ENCODE measurements around the gene PGAM5. TPM values are rescaled to one million over a fixed set of nuclear protein-coding genes. Genes with fewer than 3 reads are reported as not detected.
"Not testable (repeated sequence)": the region's sequence is repeated elsewhere in the genome, so short reads cannot be mapped to it uniquely, and the experiment has no call there.

PGAM5 gene
- total and polyA plus RNA-seq, 7 donors: 9.6 to 37.1 (median 23.5) TPM

DNA sequence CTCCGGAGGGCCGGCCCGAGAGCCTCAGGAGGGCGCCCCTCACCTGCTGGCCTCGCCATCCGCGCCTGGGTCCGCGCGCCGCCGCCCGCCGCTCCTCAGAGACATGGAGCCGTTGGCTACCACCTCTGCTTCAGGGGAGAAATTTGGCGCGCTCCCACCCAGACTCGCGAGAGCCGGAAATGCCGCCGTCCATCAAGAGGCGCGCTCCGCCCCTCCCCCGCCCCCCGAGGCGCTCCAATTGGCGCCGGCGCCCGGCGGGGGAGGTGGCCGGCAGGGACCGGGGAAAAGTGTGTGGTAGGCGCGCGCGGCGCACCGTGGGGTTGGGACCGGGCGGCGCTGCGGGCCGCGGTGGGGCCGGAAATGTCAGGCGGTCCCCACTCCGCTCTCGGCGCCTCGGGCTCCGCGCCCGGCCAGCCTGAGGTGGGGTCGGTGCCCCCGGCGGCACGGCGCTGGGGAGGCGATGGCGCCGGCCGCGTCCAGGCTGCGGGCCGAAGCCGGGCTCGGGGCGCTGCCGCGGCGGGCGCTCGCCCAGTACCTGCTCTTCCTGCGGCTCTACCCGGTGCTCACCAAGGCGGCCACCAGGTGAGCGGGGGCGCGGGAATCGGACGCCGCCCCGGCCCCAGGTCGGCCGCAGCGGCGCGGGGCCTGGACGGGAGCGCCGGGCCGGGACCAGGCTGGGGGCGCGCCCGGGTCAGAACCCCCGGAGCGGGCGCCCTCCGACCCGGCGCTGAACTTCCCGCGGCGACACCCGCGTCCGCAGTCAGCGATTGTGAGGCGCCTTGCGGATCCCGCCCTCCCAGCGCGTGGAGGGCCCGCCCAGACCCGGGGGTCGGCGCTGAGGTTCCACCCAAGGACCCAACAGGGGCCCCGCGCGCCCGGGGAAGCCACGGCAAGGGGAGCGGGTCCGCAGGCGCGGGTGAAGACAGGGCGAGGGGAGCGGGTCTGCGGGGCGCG lies 23.2 kb upstream of the PGAM5 start, which contains the start of the genes POLE and PXMP2:
POLE (minus strand) TSS at position 132 of the 954 bp plus-strand sequence; CDS start at position 105, 27 bp downstream.
PXMP2 (plus strand) TSS at position 377 of the 954 bp plus-strand sequence; CDS start at position 461, 84 bp downstream.
- Histone ChIP-seq H3K4me1 (peaks cover 0 to 26% (median 15%) of the 10 kb centered on the region in 4 donors), H3K27ac (peak within 1 kb of the TSS; percentile 67 to 75 (median 70)), H3K36me3 (peaks cover 0 to 4% (median 0%) of the 10 kb centered on the region in 4 donors), H3K4me3 (peak within 1 kb of the TSS; percentile 76 to 95 (median 92)), H3K27me3 (no peaks in the 10 kb centered on the region), H3K9me3 (no peaks in the 10 kb centered on the region)
- TF ChIP-seq POLR2AphosphoS5 (IDR thresholded peaks at IDR 0.05): peak; percentile 21 to 64 (median 52)
- no peak for TF ChIP-seq EP300 (IDR thresholded peaks at IDR 0.05)
- peak; percentile 98 for DNase-seq
- intact Hi-C loops (cut with DNase I): loop anchor here (1.0 to 10.0 kb wide), 2 partner anchors 23 to 217 kb away; partner anchors contain the start of gene PGAM5
- WGBS, 2 donors: 0% methylated on average over 134 of the region's 134 CpGs

DNA sequence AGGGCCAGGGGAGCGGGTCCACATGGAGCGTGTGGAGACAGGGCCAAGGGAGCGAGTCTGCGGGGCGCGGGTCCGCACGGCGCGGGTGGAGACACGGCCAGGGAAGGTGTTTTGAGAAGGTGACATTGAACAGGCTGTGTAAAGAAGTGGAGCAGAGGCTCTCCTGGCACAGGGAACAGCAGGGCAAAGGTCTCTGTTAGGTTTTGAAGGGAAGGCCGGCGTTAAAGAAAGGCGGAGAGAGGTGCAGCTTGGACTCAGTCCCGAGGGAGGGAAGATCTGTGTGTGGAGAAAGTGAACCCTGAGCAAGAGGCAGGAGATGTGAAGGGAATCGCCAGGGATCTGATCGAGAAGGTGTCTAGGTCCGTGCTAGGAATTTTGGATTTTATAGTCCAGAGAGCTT lies 21.4 kb upstream of the PGAM5 start:
- no peak overlapping the region for H3K27ac ChIP-seq
- TF ChIP-seq CTCF (IDR thresholded peaks at IDR 0.05): no peak
- TF ChIP-seq POLR2A (IDR thresholded peaks at IDR 0.05): no peak
- TF ChIP-seq POLR2AphosphoS5 (IDR thresholded peaks at IDR 0.05): no peak
- TF ChIP-seq EP300 (IDR thresholded peaks at IDR 0.05): no peak
- intact Hi-C loops (cut with DNase I): loop anchor here (10.0 kb wide), 1 partner anchor 216 kb away; no protein-coding TSS in a partner anchor
- peaks cover 0 to 4% (median 0%) of the 10 kb centered on the region in 4 donors for H3K36me3 ChIP-seq
- no peak overlapping the region for H3K4me3 ChIP-seq
- H3K4me1 ChIP-seq: peaks cover 0 to 26% (median 15%) of the 10 kb centered on the region in 4 donors
- H3K27me3 ChIP-seq: no peaks in the 10 kb centered on the region
- WGBS, 2 donors: 15 to 67% methylated on average over 18 of the region's 18 CpGs
- DNase-seq: no peak
- H3K9me3 ChIP-seq: no peaks in the 10 kb centered on the region

GRCh38 chr12:132690112-132690511 lies 20.5 kb upstream of the PGAM5 start:
- H3K4me1 ChIP-seq: peaks cover 0 to 26% (median 15%) of the 10 kb centered on the region in 4 donors
- TF ChIP-seq EP300 (IDR thresholded peaks at IDR 0.05) (no peak), POLR2AphosphoS5 (IDR thresholded peaks at IDR 0.05) (no peak), CTCF (IDR thresholded peaks at IDR 0.05) (no peak), POLR2A (IDR thresholded peaks at IDR 0.05) (no peak)
- 86 to 94% methylated on average over 9 of the region's 9 CpGs for WGBS, 2 donors
- no peak overlapping the region for H3K27ac ChIP-seq
- H3K4me3 ChIP-seq: no peak overlapping the region
- no peaks in the 10 kb centered on the region for H3K9me3 ChIP-seq
- intact Hi-C loops (cut with DNase I): no loop called here
- peaks cover 0 to 4% (median 0%) of the 10 kb centered on the region in 4 donors for H3K36me3 ChIP-seq
- no peak for DNase-seq
- no peaks in the 10 kb centered on the region for H3K27me3 ChIP-seq

DNA sequence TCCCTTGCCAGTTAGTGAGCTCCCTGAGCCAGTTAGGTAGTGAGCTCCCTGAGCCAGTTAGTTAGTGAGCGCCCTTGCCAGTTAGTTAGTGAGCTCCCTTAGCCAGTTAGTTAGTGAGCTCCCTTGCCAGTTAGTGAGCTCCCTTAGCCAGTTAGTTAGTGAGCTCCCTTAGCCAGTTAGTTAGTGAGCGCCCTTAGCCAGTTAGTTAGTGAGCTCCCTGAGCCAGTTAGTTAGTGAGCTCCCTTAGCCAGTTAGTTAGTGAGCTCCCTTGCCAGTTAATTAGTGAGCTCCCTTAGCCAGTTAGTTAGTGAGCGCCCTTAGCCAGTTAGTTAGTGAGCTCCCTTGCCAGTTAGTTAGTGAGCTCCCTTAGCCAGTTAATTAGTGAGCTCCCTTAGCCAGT lies 18.6 kb upstream of the PGAM5 start:
- not testable (repeated sequence) for DNase-seq, H3K4me3 ChIP-seq

GRCh38 chr12:132694888-132695287 lies 15.8 kb upstream of the PGAM5 start:
- H3K27ac ChIP-seq; H3K9me3 ChIP-seq; intact Hi-C loops (cut with DNase I); H3K4me3 ChIP-seq; DNase-seq; H3K27me3 ChIP-seq; H3K4me1 ChIP-seq: not testable (repeated sequence)
- WGBS, 2 donors: 96 to 99% methylated on average over 3 of the region's 3 CpGs
- peaks cover 0 to 42% (median 5%) of the 10 kb centered on the region in 4 donors for H3K36me3 ChIP-seq

More for the DNA sequence above, 18.6 kb upstream of the PGAM5 start:
- Histone ChIP-seq H3K36me3 (peaks cover 0 to 18% (median 5%) of the 10 kb centered on the region in 4 donors), H3K4me1 (peaks cover 0 to 13% (median 2%) of the 10 kb centered on the region in 4 donors)
- H3K9me3 ChIP-seq; H3K27ac ChIP-seq; intact Hi-C loops (cut with DNase I); H3K27me3 ChIP-seq: not testable (repeated sequence)
- WGBS, 2 donors: 96 to 98% methylated on average over 3 of the region's 3 CpGs

GRCh38 chr12:132695431-132695830 lies 15.2 kb upstream of the PGAM5 start:
- Histone ChIP-seq H3K4me3 (no peak overlapping the region), H3K9me3 (no peaks in the 10 kb centered on the region), H3K27ac (no peak overlapping the region), H3K27me3 (no peaks in the 10 kb centered on the region), H3K4me1 (no peaks in the 10 kb centered on the region), H3K36me3 (peaks cover 0 to 42% (median 5%) of the 10 kb centered on the region in 4 donors)
- WGBS, 2 donors: 91 to 93% methylated on average over 12 of the region's 12 CpGs
- TF ChIP-seq POLR2A (IDR thresholded peaks at IDR 0.05) (no peak), EP300 (IDR thresholded peaks at IDR 0.05) (no peak), POLR2AphosphoS5 (IDR thresholded peaks at IDR 0.05) (no peak), CTCF (IDR thresholded peaks at IDR 0.05) (no peak)
- DNase-seq: no peak
- intact Hi-C loops (cut with DNase I): no loop called here
